CD4-positive, alpha-beta T cell treated with Interleukin-1 beta for 1 hour (primary cell): ENCODE results near the gene CAMTA1.
"Not testable (repeated sequence)": the region's sequence is repeated elsewhere in the genome, so short reads cannot be mapped to it uniquely, and the experiment has no call there.

Experiments
- DNase-seq, 2 donors: peaks; one replicate each; pipeline ENCODE4 v3.0.0-alpha.2; 2020 to 2022

CAMTA1 gene

GRCh38 chr1:6909857-6910256, 124.6 kb downstream of the CAMTA1 start:
- DNase-seq = no peak

GRCh38 chr1:6911021-6911941, 126.0 kb downstream of the CAMTA1 start:
- DNase-seq = no peak

GRCh38 chr1:6911974-6912373, 126.7 kb downstream of the CAMTA1 start:
- no peak for DNase-seq

GRCh38 chr1:6912518-6912917, 127.3 kb downstream of the CAMTA1 start:
- no peak for DNase-seq

GRCh38 chr1:6913086-6913485, 127.8 kb downstream of the CAMTA1 start:
- no peak for DNase-seq

- no peak for DNase-seq
Measured at GRCh38 chr1:6914706-6915105, 129.5 kb downstream of the CAMTA1 start.

GRCh38 chr1:6915999-6916565, 130.8 kb downstream of the CAMTA1 start:
- no peak for DNase-seq

- DNase-seq = no peak
Measured at GRCh38 chr1:6917067-6917466, 131.8 kb downstream of the CAMTA1 start.

GRCh38 chr1:6918186-6918924, 133.1 kb downstream of the CAMTA1 start:
- no peak for DNase-seq

- no peak for DNase-seq
Measured at GRCh38 chr1:6918925-6919511, 133.8 kb downstream of the CAMTA1 start.

- DNase-seq = not testable (repeated sequence)
Measured at GRCh38 chr1:6921506-6921905, 136.3 kb downstream of the CAMTA1 start.

- DNase-seq = no peak
Measured at GRCh38 chr1:6922096-6922931, 137.1 kb downstream of the CAMTA1 start.

GRCh38 chr1:6923012-6923411, 137.8 kb downstream of the CAMTA1 start:
- no peak for DNase-seq

GRCh38 chr1:6923416-6923815, 138.2 kb downstream of the CAMTA1 start:
- DNase-seq = no peak

- no peak for DNase-seq
Measured at GRCh38 chr1:6923955-6924881, 139.0 kb downstream of the CAMTA1 start.

- no peak for DNase-seq
Measured at GRCh38 chr1:6924891-6925290, 139.6 kb downstream of the CAMTA1 start.

- DNase-seq = no peak
Measured at GRCh38 chr1:6927626-6928025, 142.4 kb downstream of the CAMTA1 start.

GRCh38 chr1:6928106-6928885, 143.0 kb downstream of the CAMTA1 start:
- no peak for DNase-seq

GRCh38 chr1:6930732-6931300, 145.6 kb downstream of the CAMTA1 start:
- no peak for DNase-seq

- no peak for DNase-seq
Measured at GRCh38 chr1:6935361-6935883, 150.2 kb downstream of the CAMTA1 start.
